Spleen (tissue), 11 donors: ENCODE data around the gene KDM4B. TPM values are rescaled to one million over a fixed set of nuclear protein-coding genes. Genes with fewer than 3 reads are reported as not detected.

Experiments
- DNase-seq: peaks from one replicate; pipeline ENCODE4 v3.0.0-alpha.2; 2020
- H3K27ac ChIP-seq, 8 donors: fragments of 200-600 bp; sonication (generic) in 7 of 8; 1 replicate in 4 of 8; 2 replicates in 4 of 8; pipeline versions ENCODE4 v1.5.0 to v1.8.0; 2016 to 2021; ENCODE audit warnings: inconsistent platforms in 4 of 8, mild to moderate bottlenecking in 4 of 8, moderate library complexity in 1 of 8
- H3K27me3 ChIP-seq, 7 donors: fragments of 200-600 bp; sonication (generic) in 6 of 7; replicated peaks in 1 of 7; 1 replicate in 4 of 7; 2 replicates in 3 of 7; pipeline versions ENCODE4 v1.5.0 to v1.8.0; 2016 to 2021; ENCODE audit warnings: inconsistent platforms in 3 of 7, mild to moderate bottlenecking in 1 of 7
- H3K36me3 ChIP-seq, 6 donors: fragments of 200-600 bp; sonication (generic) in 5 of 6; 1 replicate in 4 of 6; 2 replicates in 2 of 6; pipeline versions ENCODE4 v1.5.0 to v1.8.0; 2016 to 2021; ENCODE audit warnings: inconsistent platforms in 2 of 6
- H3K4me1 ChIP-seq, 6 donors: fragments of 200-600 bp; sonication (generic) in 5 of 6; 1 replicate in 3 of 6; 2 replicates in 3 of 6; pipeline versions ENCODE4 v1.5.0 to v1.8.0; 2016 to 2021; ENCODE audit warnings: inconsistent platforms in 3 of 6
- H3K4me3 ChIP-seq, 8 donors: fragments of 200-600 bp; sonication (generic) in 7 of 8; 1 replicate in 4 of 8; 2 replicates in 4 of 8; pipeline versions ENCODE4 v1.5.0 to v1.8.0; 2016 to 2021; ENCODE audit warnings: inconsistent platforms in 4 of 8, mild to moderate bottlenecking in 4 of 8, moderate library complexity in 2 of 8
- H3K9me3 ChIP-seq, 8 donors: fragments of 200-600 bp; sonication (generic) in 7 of 8; 1 replicate in 4 of 8; 2 replicates in 4 of 8; pipeline versions ENCODE4 v1.5.0 to v1.8.0; 2016 to 2021; ENCODE audit warnings: inconsistent platforms in 4 of 8
- CTCF ChIP-seq, 11 experiments: fragments of 200-600 bp in 7 of 11; fragments of 450-650 bp in 4 of 11; sonication (generic) in 4 of 11; IDR thresholded peaks in 8 of 11; conservative IDR thresholded peaks in 3 of 11; 1 replicate in 7 of 11; 2 replicates in 4 of 11; pipeline versions ENCODE4 v1.4.0 to v1.8.0; 2016 to 2021; ENCODE audit warnings: antibody characterized with exemption in 11 of 11, inconsistent platforms in 4 of 11, mild to moderate bottlenecking in 1 of 11
- POLR2A ChIP-seq, 3 donors: fragments of 450-650 bp; IDR thresholded peaks; one replicate each; pipeline ENCODE4 v1.5.1; 2017; ENCODE audit warnings: antibody characterized with exemption in 3 of 3, mild to moderate bottlenecking in 1 of 3
- POLR2AphosphoS5 ChIP-seq, 3 donors: sonication (generic); formaldehyde crosslinking; IDR thresholded peaks; one replicate each; pipeline ENCODE4 v1.5.1; 2017; ENCODE audit warnings: antibody characterized with exemption in 3 of 3
- WGBS, 5 donors: extraction: QIAGEN DNeasy Blood & Tissue Kit in 3 of 5; methylation state at CpG; one replicate each; pipeline versions ENCODE4 v1.1.5 to v1.1.7; 2013 to 2018; 5-methylcytosine and 5-hydroxymethylcytosine counted together
- intact Hi-C: fragments of 100-400 bp; cut with DNase I; formaldehyde crosslinking; loops from one replicate; pipeline ENCODE4 v1.15.0; 2023; ENCODE audit warnings: low total_unique reads
- polyA plus RNA-seq, 3 donors: library from polyadenylated mRNA; stranded (reverse); fragments of 200-250 nt; gene quantifications; one replicate each; pipeline ENCODE4 v1.2.1, GENCODE V29; 2013
- total RNA-seq, 7 donors: library from RNA; depleted of rRNA in 3 of 7; stranded (reverse); fragments of >200 nt in 3 of 7; fragmentation: NEBNext Ultra II Directional in 4 of 7; extraction: Animal tissue kit (Norgen Biotek cat#: 25700) in 4 of 7; gene quantifications; one replicate each; pipeline versions ENCODE4 v1.1.0 to v1.2.1, GENCODE V29; 2016 to 2021
- donor health status: healthy with polysubstance abuse.
- donor health status: DM: no; HTN: no; CAD: no; lungs with moderate emphysema.
- donor health status: DM: no; HTN: no; CAD: no.
- donor health status: Bipolar disorder and iron deficiency.
- donor health status: healthy.
- donor health status: DM: no; HTN: no; CAD: no.
- donor health status: DM: yes; HTN: yes; CAD: no.

KDM4B gene
- total and polyA plus RNA-seq, 10 donors = 18.3 to 80.5 (median 52.4) TPM

GRCh38 chr19:4970558-4971423, 1.9 kb downstream of the KDM4B start:
- no peaks in the 10 kb centered on the region for H3K36me3 ChIP-seq
- 21 to 41% (median 36%) methylated on average over 30 to 31 of the region's 31 CpGs for WGBS, 5 donors
- intact Hi-C loops = no loop called here
- H3K4me3 ChIP-seq = peak overlapping the region; percentile 4 to 75 (median 56)
- H3K27ac ChIP-seq = peak overlapping the region; percentile 20 to 90 (median 84)
- peaks cover 28 to 73% (median 66%) of the 10 kb centered on the region in 6 donors for H3K4me1 ChIP-seq
- H3K9me3 ChIP-seq = no peaks in the 10 kb centered on the region
- TF ChIP-seq POLR2A (IDR thresholded peaks at IDR 0.05) (no peak), POLR2AphosphoS5 (IDR thresholded peaks at IDR 0.05) (peak in 1 of 3 donors; percentile 25)
- DNase-seq = peak; percentile 84
- H3K27me3 ChIP-seq = no peaks in the 10 kb centered on the region

GRCh38 chr19:4971424-4971793, 2.5 kb downstream of the KDM4B start:
- DNase-seq = peak; percentile 88
- 9 to 49% (median 47%) methylated on average over 7 to 10 of the region's 10 CpGs for WGBS, 5 donors
- intact Hi-C loops = no loop called here
- Histone ChIP-seq H3K27me3 (no peaks in the 10 kb centered on the region), H3K4me1 (peaks cover 28 to 79% (median 71%) of the 10 kb centered on the region in 6 donors), H3K36me3 (no peaks in the 10 kb centered on the region), H3K9me3 (no peaks in the 10 kb centered on the region), H3K27ac (peak overlapping the region in 5 of 8 donors; percentile 69 to 90 (median 88)), H3K4me3 (peak overlapping the region in 6 of 8 donors; percentile 20 to 75 (median 58))
- no peak for TF ChIP-seq CTCF (IDR thresholded peaks at IDR 0.05 in 8 of 11, conservative IDR thresholded peaks at IDR 0.05 in 3 of 11)
- TF ChIP-seq POLR2AphosphoS5 (IDR thresholded peaks at IDR 0.05) = no peak
- no peak for TF ChIP-seq POLR2A (IDR thresholded peaks at IDR 0.05)

GRCh38 chr19:4971816-4972495, 3.0 kb downstream of the KDM4B start:
- H3K27ac ChIP-seq = peak overlapping the region in 2 of 8 donors; percentile 90

More at GRCh38 chr19:4971816-4972495, 3.0 kb downstream of the KDM4B start:
- Histone ChIP-seq H3K27me3 (no peaks in the 10 kb centered on the region), H3K9me3 (no peaks in the 10 kb centered on the region), H3K4me3 (peak overlapping the region in 1 of 8 donors; percentile 75), H3K36me3 (peaks cover 0 to 2% (median 0%) of the 10 kb centered on the region in 6 donors), H3K4me1 (peaks cover 28 to 84% (median 77%) of the 10 kb centered on the region in 6 donors)
- DNase-seq = no peak
- intact Hi-C loops = no loop called here
- no peak for TF ChIP-seq POLR2AphosphoS5 (IDR thresholded peaks at IDR 0.05)
- TF ChIP-seq POLR2A (IDR thresholded peaks at IDR 0.05) = no peak
- TF ChIP-seq CTCF (IDR thresholded peaks at IDR 0.05 in 8 of 11, conservative IDR thresholded peaks at IDR 0.05 in 3 of 11) = no peak
- 87 to 93% (median 91%) methylated on average over 18 to 19 of the region's 19 CpGs for WGBS, 5 donors
